Psoas muscle (tissue), 8 donors: ENCODE measurements around the gene SHANK1. TPM values are rescaled to one million over a fixed set of nuclear protein-coding genes. Genes with fewer than 3 reads are reported as not detected.

ENCODE experiments used
- ATAC-seq, 4 donors: fragments of 200-7000 bp; cut with Tn5 transposase; one replicate each; pipeline ENCODE4 v1.9.1; 2020; ENCODE audit warnings: moderate library complexity in 3 of 4, mild to moderate bottlenecking in 2 of 4
- DNase-seq, 2 donors: peaks; one replicate each; pipeline ENCODE4 v3.0.0-alpha.2; 2020
- H3K27ac ChIP-seq: fragments of 200-600 bp; one replicate; pipeline ENCODE4 v1.8.0; 2022
- H3K27me3 ChIP-seq, 3 donors: fragments of 200-600 bp in 1 of 3; one replicate each; pipeline versions ENCODE4 v1.6.1 to v1.8.0; 2013 to 2022; ENCODE audit warnings: low read length in 2 of 3, mild to moderate bottlenecking in 2 of 3, moderate library complexity in 1 of 3; ENCODE audit not compliant: insufficient read depth in 3 of 3
- H3K36me3 ChIP-seq, 2 donors: fragments of 200-600 bp in 1 of 2; one replicate each; pipeline versions ENCODE4 v1.6.1 to v1.8.0; 2013 to 2022; ENCODE audit warnings: low read depth in 1 of 2, mild to moderate bottlenecking in 1 of 2, moderate library complexity in 1 of 2; ENCODE audit not compliant: insufficient read depth in 1 of 2
- H3K4me1 ChIP-seq: fragments of 200-600 bp; one replicate; pipeline ENCODE4 v1.8.0; 2022
- H3K4me3 ChIP-seq: fragments of 200-600 bp; one replicate; pipeline ENCODE4 v1.8.0; 2022; ENCODE audit warnings: mild to moderate bottlenecking
- H3K9me3 ChIP-seq: fragments of 200-600 bp; one replicate; pipeline ENCODE4 v1.8.0; 2022
- CTCF ChIP-seq: fragments of 200-600 bp; IDR thresholded peaks from one replicate; pipeline ENCODE4 v1.8.0; 2022; ENCODE audit warnings: antibody characterized with exemption
- WGBS, 3 donors: extraction: QIAGEN DNeasy Blood & Tissue Kit; methylation state at CpG; one replicate each; pipeline versions ENCODE4 v1.1.6 to v1.1.7; 2013; 5-methylcytosine and 5-hydroxymethylcytosine counted together
- intact Hi-C, 2 donors: fragments of 100-400 bp; cut with DNase I; formaldehyde crosslinking; loops; one replicate each; pipeline versions ENCODE4 v1.11.0 to v1.14.2; 2022
- polyA plus RNA-seq, 3 donors: library from polyadenylated mRNA; stranded (reverse); fragments of 200-250 nt; gene quantifications; one replicate each; pipeline ENCODE4 v1.2.3, GENCODE V29; 2013
- total RNA-seq, 4 donors: library from RNA; stranded (reverse); fragmentation: NEBNext Ultra II Directional in 2 of 4; extraction: Animal tissue kit (Norgen Biotek cat#: 25700) in 2 of 4; gene quantifications; one replicate each; pipeline versions ENCODE4 v1.2.1 to v1.2.4, GENCODE V29; 2021 to 2023
- donor health status: healthy with polysubstance abuse.
- donor health status: DM: no; HTN: no; CAD: no; lungs with moderate emphysema.
- donor health status: Bipolar disorder and iron deficiency.
- donor health status: healthy.
- donor health status: DM: yes; HTN: yes; CAD: no.
- donor health status: DM: no; HTN: no; CAD: no.
- donor health status: DM: no; HTN: no; CAD: no.
- donor health status: DM: yes; HTN: yes; CAD: no.

Gene SHANK1
- total and polyA plus RNA-seq, 7 donors, result 0.14 to 1.3 (median 0.39) TPM; not detected in 2

DNA sequence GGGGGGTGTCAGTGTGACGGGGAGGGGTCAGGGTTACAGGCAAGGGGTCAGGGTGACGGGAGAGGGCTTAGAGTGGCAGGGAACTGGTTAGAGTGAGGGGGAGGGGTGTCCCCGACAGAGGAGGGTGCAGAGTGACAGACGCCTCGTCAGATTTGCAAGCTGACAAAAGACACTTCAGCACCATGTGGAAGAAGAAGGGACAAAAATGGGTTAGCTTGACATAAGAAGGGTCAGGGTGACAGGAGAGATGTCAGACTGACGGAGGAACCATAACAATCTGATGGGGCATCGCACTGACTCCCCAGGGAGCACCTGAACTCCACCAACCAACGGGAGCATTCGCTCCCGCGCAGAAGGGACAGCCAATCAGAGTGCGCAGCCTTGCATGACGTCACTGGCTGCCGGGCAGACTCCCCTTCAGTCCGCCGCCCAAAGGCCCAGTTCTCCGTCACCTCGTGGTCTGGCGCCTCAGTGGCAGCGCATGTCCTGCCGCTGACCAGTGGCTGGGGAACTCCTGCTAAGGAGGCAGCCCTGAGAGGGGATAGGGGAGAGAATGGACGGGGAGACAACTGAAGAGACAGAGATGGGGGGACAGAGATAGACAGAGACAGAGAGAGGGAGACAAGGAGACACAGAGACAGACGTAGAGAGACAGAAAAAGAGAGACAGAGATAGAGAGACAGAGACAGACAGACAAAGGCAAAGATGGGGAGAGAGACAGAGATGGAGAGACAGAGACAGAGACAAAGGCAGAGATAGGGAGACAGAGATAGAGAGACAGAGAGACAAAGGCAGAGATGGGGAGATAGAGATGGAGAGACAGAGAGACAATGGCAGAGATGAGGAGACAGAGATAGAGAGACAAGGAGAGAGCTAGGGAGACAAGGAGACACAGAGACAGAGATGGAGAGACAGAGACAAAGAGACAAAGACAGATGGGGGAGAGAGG, 40.2 kb downstream of the SHANK1 start:
- no peaks in the 10 kb centered on the region for H3K4me1 ChIP-seq
- no peaks in the 10 kb centered on the region for H3K36me3 ChIP-seq
- H3K4me3 ChIP-seq, result no peak overlapping the region
- H3K27me3 ChIP-seq, result peaks cover 0 to 46% (median 6%) of the 10 kb centered on the region in 3 donors
- intact Hi-C loops, result no loop called here
- no peaks in the 10 kb centered on the region for H3K9me3 ChIP-seq
- 8 to 12% (median 12%) methylated on average over 23 of the region's 23 CpGs for WGBS, 3 donors
- peak; percentile 70 to 82 for DNase-seq
- TF ChIP-seq CTCF, result no peak
- peak; percentile 54 to 86 (median 77) for ATAC-seq
- no peak overlapping the region for H3K27ac ChIP-seq

GRCh38 chr19:50678323-50678722, 41.3 kb downstream of the SHANK1 start:
- no peak for ATAC-seq
- Histone ChIP-seq H3K9me3 (no peaks in the 10 kb centered on the region), H3K4me1 (no peaks in the 10 kb centered on the region), H3K36me3 (no peaks in the 10 kb centered on the region), H3K27me3 (peaks cover 0 to 49% (median 9%) of the 10 kb centered on the region in 3 donors), H3K27ac (no peak overlapping the region), H3K4me3 (no peak overlapping the region)
- intact Hi-C loops, result no loop called here
- WGBS, 3 donors, result 45 to 54% (median 50%) methylated on average over 3 of the region's 3 CpGs
- DNase-seq, result no peak
- TF ChIP-seq CTCF, result no peak

DNA sequence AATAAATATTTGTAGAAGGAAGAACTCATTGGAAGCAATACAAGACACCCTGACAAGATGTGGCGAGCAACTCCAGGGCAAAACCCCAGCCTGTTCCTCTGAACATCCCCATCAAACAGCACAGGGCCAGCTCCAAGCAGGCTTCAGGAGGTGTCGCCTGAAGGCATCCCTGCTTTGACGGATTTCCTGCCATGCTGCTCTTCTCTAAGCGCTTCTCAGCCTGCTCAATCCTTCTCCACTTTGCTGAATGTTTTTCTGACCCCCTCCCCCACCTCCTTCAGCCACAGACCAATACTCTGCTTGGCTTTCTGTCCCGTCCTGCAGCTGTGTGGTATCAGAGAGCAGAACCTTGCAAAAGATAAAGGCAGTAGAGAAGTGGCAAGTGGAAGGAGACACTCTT, 42.0 kb downstream of the SHANK1 start:
- WGBS, 3 donors, result 60 to 70% (median 67%) methylated on average over 5 of the region's 5 CpGs
- H3K27me3 ChIP-seq, result peaks cover 0 to 46% (median 7%) of the 10 kb centered on the region in 3 donors
- ATAC-seq (no peak), DNase-seq (no peak)
- no peak for TF ChIP-seq CTCF
- H3K4me1 ChIP-seq, result no peaks in the 10 kb centered on the region
- intact Hi-C loops, result no loop called here
- no peaks in the 10 kb centered on the region for H3K36me3 ChIP-seq
- H3K9me3 ChIP-seq, result no peaks in the 10 kb centered on the region
- no peak overlapping the region for H3K4me3 ChIP-seq
- H3K27ac ChIP-seq, result no peak overlapping the region

DNA sequence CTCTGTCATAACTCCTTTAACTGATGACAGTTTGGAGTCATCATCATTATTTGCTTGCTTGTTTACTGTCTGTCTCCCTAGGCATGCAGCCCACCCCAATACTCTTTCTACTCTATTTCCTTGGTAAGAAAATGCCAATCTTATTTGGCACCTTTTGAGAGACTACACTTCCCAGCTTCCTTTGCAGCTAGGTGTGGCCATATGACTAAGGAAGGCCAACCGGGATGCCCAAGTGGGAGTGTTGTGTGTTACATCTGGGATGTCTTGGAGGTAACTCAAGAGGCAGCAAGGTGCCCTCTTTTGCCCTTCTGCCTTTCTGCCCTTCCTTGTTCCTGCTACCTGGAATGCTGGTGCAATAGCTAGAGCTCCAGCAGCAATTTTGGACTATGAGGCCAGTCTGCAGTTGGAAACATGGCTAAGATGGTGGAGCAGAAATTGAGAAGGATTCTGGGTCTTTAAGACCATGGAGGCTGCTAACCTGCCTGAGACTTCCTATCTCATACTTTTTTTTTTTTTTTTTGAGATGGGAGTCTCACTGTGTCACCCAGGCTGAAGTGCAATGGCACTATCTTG, 42.9 kb downstream of the SHANK1 start:
- Histone ChIP-seq H3K4me3 (no peak overlapping the region), H3K9me3 (no peaks in the 10 kb centered on the region), H3K27me3 (peaks cover 0 to 43% (median 7%) of the 10 kb centered on the region in 3 donors), H3K36me3 (no peaks in the 10 kb centered on the region), H3K4me1 (no peaks in the 10 kb centered on the region), H3K27ac (no peak overlapping the region)
- no peak for TF ChIP-seq CTCF
- WGBS, 3 donors, result 52 to 71% (median 62%) methylated on average over 1 of the region's 1 CpG
- DNase-seq (no peak), ATAC-seq (no peak)
- intact Hi-C loops, result no loop called here
